ENCODE data around the gene BTG2. TPM values are rescaled to one million over a fixed set of nuclear protein-coding genes. Genes with fewer than 3 reads are reported as not detected.
A peak's percentile ranks its signal among the peaks of the same experiment; 100 is the strongest.

Gene BTG2
- total RNA-seq, 1 donor from 2014 or later = 110 TPM

DNA sequence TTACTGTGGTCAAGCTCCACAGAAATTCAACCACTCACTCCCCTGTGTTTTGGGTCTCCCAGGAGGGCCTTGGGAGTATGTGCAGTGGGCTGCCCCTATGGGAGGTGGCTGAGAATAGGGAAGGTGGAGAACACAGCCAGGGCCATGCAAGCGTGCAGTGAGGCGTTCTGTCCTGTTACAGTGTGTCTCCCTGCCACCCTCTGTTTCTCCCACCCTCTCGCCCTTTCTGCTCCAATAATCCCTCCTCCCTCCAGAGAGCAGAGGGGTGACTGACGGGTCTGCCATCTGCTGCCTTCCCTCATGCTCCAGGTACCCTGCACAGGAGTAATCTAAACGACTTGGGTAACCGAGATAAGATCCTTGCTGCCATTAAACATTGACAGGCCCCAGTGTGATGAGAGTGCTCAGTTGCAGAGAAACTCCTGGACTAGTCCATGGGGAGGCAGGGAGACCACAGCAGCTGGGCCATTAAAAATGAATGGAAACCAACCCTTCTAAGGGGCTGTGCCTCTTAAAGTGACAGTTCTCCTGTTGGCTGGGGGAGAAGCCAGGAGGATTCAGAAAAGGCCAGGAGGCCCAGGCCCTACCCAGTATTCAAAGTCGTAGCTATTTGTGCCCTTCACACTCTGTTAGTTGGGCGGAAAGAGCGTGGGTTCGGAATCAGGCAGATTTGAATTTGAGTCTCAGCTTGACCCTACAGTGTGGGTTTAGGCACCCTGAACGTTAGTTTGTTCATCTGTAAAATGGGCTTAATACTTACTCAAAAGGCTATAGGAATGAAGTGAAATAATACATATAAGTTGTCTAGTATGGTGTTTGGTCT is 22.4 kb upstream of the BTG2 start:
- TF ChIP-seq, protein P1, sequence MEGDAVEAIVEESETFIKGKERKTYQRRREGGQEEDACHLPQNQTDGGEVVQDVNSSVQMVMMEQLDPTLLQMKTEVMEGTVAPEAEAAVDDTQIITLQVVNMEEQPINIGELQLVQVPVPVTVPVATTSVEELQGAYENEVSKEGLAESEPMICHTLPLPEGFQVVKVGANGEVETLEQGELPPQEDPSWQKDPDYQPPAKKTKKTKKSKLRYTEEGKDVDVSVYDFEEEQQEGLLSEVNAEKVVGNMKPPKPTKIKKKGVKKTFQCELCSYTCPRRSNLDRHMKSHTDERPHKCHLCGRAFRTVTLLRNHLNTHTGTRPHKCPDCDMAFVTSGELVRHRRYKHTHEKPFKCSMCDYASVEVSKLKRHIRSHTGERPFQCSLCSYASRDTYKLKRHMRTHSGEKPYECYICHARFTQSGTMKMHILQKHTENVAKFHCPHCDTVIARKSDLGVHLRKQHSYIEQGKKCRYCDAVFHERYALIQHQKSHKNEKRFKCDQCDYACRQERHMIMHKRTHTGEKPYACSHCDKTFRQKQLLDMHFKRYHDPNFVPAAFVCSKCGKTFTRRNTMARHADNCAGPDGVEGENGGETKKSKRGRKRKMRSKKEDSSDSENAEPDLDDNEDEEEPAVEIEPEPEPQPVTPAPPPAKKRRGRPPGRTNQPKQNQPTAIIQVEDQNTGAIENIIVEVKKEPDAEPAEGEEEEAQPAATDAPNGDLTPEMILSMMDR (IDR thresholded peaks at IDR 0.05; ENCODE audit: unreplicated experiment) = no peak
- H3K27me3 Mint-ChIP-seq = no peaks in the 10 kb centered on the region
- no peak for DNase-seq (ENCODE audit: low spot score, unreplicated experiment)
- no peaks in the 10 kb centered on the region for H3K9me3 Mint-ChIP-seq (ENCODE audit: low read depth)
- H3K36me3 Mint-ChIP-seq (ENCODE audit: insufficient read depth) = no peaks in the 10 kb centered on the region
- peak overlapping the region; percentile 97 for H3K27ac Mint-ChIP-seq
- H3K4me3 Mint-ChIP-seq (ENCODE audit: low read depth) = peak overlapping the region; percentile 17
- peaks cover 68% of the 10 kb centered on the region for H3K4me1 Mint-ChIP-seq (ENCODE audit: low read depth)

DNA sequence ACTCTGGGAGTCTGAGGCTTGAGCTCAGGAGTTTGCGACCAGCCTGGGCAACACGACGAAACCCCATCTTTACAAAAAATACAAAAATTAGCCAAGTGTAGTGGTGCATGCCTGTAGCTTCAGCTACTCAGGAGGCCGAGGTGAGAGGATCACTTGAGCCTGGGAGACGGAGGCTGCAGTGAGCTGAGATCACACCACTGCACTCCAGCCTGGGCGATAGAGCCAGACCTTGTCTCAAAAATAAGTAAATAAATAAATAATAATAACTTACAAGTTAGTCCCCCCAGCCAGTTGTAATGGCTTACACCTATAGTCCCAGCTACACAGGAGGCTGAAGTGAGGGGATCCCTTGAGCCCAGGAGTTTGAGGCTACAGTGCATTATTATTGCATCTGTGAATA is 21.7 kb upstream of the BTG2 start:
- Mint-ChIP-seq H3K9me3 (ENCODE audit: low read depth) (no peaks in the 10 kb centered on the region), H3K4me3 (ENCODE audit: low read depth) (no peak overlapping the region), H3K27me3 (no peaks in the 10 kb centered on the region), H3K27ac (peak overlapping the region; percentile 97), H3K36me3 (ENCODE audit: insufficient read depth) (no peaks in the 10 kb centered on the region), H3K4me1 (ENCODE audit: low read depth) (peaks cover 68% of the 10 kb centered on the region)
- no peak for DNase-seq (ENCODE audit: low spot score, unreplicated experiment)
- TF ChIP-seq, protein P1 (IDR thresholded peaks at IDR 0.05; ENCODE audit: unreplicated experiment) = no peak

DNA sequence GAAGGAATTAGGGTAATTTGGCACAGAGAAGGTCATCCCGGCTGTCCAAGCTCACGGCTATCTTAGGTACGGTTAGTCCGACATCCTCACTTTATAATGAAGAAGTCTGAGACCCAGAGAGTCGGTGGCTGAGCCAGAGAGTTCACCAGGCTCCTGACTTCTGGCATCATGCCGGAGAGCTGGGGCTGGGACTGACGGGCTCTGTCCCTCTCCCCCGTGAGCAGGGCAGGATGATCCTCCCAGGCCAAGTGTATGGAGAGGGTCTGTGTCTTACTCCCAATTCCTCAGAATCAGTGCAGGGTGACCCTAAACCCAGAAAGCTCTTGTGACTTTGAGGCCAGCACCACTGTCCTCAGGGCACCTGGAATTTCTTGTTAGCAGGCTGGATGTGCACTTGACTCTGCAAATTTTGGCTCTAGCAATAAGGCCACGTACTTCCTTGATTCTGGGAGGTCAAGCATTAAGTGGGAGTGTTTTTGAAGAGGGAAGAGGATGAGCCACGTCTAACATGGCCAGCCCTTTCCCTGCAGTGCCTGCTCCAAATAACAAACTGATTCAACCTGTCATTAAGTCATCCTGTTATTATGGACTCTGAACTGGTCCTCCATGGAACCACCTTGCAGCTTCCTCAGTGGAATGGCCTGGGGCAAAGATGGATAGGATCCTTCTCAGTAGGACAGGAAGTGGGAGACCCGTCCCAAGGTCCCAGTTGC is 20.8 kb upstream of the BTG2 start:
- H3K27ac Mint-ChIP-seq = peak overlapping the region; percentile 35
- no peak for DNase-seq (ENCODE audit: low spot score, unreplicated experiment)
- no peaks in the 10 kb centered on the region for H3K36me3 Mint-ChIP-seq (ENCODE audit: insufficient read depth)
- H3K27me3 Mint-ChIP-seq = no peaks in the 10 kb centered on the region
- H3K4me3 Mint-ChIP-seq (ENCODE audit: low read depth) = no peak overlapping the region
- TF ChIP-seq, protein P1 (IDR thresholded peaks at IDR 0.05; ENCODE audit: unreplicated experiment) = no peak
- no peaks in the 10 kb centered on the region for H3K9me3 Mint-ChIP-seq (ENCODE audit: low read depth)
- peaks cover 73% of the 10 kb centered on the region for H3K4me1 Mint-ChIP-seq (ENCODE audit: low read depth)

DNA sequence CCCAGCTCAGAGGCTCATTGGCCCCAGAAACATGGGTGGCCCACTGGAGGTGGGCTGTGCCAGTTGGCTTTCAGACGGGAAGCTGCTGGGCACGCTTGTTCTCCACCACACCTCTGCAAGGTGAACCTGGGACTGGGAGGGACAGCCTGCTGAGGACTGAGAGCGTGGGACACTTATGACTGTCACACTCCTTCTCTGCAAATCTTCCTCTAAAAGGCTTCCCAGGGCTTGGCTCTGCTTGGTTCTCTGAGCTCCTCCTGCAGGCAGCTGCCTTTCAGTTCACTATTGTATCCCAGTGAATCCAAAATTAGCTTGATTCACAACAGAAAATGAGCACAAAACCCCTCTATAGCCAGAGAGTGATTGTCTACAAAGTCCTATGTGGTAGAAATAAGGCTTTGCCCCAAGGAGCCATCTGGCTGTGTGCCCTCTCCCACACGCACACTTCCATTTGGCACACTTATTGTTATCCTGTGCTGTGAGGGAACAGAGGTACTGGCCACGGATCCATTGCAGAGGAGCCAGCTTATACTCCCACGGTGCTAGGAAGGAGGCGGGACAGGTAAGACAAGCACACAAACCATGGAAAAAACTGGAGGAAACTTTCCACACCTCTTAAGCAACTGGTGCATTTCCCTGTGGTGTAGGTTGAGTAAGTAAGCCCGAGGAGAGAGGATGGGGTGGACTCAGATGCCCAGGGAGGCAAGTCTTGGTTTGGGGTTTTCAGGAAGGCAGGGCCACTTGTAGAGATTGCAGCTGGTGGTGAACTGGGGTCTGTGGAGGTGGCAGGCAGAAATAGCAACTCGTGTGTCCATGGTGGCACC is 18.9 kb upstream of the BTG2 start:
- peaks cover 77% of the 10 kb centered on the region for H3K4me1 Mint-ChIP-seq (ENCODE audit: low read depth)
- H3K27ac Mint-ChIP-seq = peak overlapping the region; percentile 99
- H3K27me3 Mint-ChIP-seq = no peaks in the 10 kb centered on the region
- H3K9me3 Mint-ChIP-seq (ENCODE audit: low read depth) = no peaks in the 10 kb centered on the region
- H3K4me3 Mint-ChIP-seq (ENCODE audit: low read depth) = peak overlapping the region; percentile 9
- no peak for DNase-seq (ENCODE audit: low spot score, unreplicated experiment)
- TF ChIP-seq, protein P1 (IDR thresholded peaks at IDR 0.05; ENCODE audit: unreplicated experiment) = no peak
- no peaks in the 10 kb centered on the region for H3K36me3 Mint-ChIP-seq (ENCODE audit: insufficient read depth)

Measured in progenitor cell of endocrine pancreas (in vitro differentiated cells).